IPS-NIHi11 (cell line): ENCODE measurements around the gene ZNF423.
"Not testable (repeated sequence)": the region's sequence is repeated elsewhere in the genome, so short reads cannot be mapped to it uniquely, and the experiment has no call there.

Experiments used
- DNase-seq: peaks from one replicate; pipeline ENCODE4 v3.0.0; 2012; ENCODE audit warnings: mixed read lengths, low spot score

The ZNF423 gene

DNA sequence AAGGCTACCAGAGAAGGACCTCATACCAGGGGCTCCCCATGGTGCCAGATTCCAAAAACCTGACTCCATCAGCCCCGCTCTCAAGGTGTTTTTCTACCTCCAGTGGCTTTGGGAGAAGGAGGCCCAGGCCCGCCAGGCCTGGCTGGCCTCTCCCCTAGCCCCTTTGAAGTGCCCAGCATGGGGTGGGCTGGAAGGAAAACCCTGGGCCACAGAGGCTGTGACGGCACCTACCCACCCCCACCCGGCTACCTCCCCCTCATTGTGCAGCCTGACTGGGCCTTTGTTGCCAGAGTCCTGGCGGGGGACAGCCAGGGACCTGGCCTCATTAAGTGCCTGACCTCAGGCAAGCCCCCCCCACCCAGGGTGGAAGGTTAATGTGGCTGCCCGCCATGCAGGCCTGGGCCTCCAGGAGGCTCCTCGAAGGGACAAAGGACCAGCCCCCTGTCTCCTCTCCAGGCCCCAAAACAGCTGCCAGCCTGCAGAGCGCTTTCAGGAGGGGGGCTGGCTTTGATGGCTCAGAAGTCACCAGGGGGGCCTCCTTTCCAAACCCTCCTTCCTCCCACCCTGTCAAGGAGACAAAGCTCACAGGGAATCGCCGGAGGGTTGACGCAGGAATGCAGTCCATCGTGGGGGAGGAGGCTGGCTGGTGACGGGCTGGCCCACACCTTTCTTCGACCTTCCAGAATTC lies 159.4 kb downstream of the ZNF423 start:
- DNase-seq, result peak; percentile 82

DNA sequence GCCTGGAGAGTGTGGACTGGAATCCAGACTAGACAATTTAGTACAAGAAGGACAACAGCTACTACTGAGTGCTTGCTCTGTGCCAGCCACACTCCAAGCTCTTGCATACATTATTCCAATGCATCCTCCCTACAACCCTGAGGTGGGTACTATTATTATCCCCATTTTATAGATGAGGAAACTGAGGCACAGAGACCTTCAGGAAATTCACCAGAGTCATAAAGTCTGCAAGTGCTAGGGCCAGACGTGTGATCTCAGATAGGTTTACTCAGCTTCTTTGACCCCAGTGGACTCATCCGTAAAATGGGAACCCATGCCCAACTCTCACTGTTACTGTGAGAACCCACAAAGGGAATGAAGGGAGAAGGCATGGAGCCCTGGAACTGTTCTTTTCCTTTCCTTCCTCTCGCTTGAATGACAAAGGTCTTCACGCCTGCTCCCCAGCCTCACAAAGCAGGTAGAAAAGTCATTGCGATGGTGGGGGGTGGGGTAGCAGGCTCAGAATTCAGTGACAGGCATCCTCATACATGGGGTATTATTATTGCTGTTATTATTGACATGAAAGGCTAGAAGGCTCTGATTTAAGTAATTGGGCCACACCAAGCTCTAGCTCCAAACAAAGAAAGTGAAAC lies 160.0 kb downstream of the ZNF423 start:
- DNase-seq, result no peak

DNA sequence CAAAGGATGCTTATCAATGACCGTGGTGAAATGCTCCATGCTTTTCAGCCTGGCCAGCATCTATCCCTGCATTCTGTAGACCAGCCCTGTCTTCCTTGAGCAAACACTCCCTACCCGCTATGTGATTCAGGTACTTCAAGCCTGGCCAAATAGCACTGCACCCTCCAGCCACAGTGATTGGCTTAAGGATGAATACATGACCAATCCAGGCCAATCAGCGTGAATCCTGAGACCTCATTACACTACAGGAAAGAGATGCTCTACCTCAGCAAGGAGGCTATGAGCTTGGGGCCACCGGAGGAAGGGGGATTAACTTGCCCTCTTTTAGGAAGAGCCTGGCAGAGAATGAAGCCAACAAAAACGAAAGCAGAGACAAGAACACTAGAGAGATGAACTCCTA lies 162.5 kb downstream of the ZNF423 start:
- no peak for DNase-seq

DNA sequence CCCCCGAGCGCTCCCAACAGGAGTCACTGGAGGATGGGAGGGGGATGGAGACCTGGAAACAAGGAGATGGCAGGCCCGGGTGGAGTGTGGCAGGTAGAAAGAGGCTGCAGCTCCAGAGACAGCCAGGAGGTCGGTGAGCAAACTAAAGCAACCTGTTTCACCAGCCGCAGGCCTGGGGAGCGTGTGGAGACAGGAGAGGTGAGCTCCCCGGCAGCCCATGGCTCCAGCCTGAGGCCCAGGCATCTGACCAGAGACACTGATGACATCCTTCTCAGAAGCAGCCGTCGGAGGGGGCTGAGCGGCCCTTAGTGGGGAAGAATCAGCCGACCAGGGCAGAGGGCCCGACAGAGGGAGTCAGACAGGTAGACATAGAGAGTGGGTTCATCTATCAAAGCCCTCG lies 165.1 kb downstream of the ZNF423 start:
- DNase-seq, result no peak

DNA sequence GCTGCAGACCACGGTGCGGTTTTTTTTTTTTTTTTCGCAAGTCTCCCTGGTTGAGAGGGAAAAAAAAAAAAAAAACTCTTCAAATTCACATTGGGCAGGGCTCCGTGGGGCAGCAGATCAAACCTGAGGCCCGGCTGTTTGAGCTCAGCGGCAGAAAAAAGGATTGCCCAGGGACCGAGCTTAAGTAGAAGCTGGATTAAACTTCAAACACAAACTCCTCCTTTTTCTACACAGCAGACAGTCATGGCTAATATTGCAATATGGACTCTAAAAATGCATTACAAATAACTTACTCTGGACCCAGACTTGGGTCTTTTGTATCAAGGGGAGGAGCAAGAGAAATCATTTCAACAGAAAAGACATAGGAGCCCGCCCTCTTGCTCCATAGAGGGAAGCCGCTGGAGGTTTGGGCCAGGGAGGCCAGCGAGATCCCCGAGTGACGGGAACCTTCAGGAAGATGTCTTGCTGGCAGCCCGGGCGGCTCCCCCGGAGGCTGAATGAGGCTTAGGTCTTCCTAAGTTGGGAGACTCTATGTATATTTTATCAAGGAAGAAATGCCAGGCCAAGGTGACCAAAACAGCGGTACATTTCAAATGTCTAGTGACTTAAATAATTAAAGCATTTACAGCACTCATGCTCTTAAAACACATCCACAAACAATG lies 167.7 kb downstream of the ZNF423 start:
- peak; percentile 71 for DNase-seq

DNA sequence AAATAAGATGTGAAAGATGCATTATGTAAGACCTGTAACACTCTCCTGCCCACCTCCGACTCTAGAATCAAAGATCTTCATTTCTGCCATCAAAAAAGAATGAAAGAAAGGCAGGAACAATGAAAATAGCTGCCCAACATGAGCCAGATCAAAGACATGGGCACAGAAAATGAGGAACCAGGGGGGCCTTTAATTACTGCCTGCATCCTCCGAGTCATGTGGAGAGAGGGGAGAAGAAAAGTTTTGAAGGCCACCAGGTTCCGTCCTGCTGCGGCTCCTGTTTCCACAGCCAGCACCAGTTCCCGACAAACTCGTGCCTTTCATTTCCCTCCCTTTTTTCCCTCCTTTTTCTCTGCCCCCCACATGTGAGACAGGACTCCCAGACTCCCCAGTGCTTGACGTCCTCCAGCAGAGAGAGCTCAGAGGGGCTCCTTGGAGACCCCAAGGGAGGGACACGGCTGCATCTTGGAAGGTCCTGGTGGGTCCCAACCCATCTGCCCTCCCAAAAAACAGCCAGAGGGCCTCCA lies 168.4 kb downstream of the ZNF423 start:
- no peak for DNase-seq

DNA sequence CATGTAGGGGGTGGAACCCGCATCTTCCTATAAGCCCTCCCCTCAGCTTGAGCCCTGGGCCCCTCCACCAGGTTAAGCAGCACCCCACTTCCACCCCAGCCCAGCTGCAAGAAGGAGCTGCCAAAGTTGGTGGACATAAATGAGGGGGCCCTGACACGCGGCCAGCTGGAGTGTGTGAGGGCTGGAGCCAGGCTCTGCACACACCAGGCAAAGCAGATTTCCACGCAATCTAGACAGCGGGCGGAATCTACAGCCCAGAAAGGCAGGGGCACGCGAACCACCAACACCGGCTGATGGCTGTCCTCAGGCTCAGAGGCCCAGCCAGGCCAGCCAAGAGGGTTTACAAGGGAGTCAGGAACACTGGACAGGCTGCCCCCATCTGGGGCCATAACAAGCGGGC lies 171.2 kb downstream of the ZNF423 start:
- no peak for DNase-seq

DNA sequence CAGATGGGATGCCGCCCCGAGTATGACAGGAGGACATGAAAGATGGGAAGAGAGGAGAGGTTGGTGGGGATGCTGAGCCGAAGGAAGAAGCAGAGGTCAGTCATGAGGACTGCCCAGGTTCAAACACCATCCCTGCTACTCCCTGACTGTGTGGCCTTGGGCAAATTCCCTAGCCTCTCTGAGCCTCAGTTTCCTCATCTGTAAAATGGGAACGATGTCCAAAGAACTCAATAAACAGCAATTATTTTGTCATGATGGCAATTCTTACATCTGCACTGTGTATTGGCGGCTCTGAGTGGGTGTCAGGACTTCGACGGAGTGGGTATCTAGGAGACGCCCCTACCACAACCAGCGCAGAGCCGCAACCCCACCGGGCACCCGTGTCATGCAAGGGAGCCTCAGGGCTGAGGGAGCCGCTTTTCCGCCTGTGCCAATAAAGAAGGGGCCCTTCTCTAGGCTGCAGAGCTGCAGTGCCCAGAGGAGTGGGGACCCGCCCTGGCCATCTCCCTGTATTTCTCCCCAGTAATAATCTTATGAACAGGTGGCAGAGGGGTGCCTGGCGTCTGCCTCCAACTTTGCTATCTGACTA lies 173.2 kb downstream of the ZNF423 start:
- no peak for DNase-seq

DNA sequence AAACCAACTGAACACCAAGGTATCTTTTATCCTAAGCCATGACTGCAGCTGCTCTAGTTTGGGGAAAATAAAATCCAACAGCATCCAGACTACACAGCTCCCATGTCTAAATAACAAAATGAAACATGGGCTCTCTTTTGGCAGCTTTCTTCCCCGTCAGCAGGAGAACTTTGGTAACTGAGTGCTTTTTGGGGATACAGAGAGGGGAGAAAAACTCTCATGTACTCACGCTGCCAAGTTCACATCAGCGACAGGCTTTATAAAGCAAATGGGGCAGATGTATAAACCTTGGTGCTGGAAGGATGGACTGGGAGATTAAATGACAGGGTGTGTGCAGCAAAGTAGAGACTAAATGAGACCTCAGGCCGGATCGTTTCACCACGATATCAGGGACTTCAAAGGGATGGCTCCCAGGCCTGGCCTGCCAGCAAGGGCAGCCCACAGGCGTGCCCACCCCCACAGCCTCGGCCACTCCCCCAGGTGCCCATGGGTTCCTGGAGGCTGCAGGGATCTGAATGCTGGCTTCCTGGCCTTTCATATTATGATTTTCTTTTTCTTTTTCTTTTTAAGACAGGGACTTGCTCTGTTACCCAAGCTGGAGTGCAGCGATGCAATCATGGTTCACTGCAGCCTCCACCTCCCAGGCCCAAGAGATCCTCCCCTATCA lies 174.6 kb downstream of the ZNF423 start:
- DNase-seq, result no peak

DNA sequence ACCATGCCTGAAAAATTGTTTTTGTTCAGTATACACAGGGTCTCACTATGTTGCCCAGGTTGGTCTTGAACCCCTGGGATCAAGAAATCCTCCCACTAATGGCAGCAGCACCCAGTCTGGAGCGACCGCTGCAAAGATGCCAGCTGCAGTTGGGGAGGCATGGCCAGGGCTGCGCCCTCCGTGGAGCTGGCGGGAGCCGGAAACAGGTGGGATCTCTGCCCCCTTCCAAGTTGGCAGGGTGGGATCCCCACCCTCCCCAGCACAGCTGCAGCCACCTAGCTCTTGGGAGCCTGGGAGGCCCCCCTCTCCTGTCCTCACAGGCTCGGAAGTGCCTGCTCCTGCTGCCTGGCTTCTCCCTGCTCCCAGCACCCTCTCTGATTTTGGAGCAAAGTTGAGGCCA lies 176.8 kb downstream of the ZNF423 start:
- no peak for DNase-seq

DNA sequence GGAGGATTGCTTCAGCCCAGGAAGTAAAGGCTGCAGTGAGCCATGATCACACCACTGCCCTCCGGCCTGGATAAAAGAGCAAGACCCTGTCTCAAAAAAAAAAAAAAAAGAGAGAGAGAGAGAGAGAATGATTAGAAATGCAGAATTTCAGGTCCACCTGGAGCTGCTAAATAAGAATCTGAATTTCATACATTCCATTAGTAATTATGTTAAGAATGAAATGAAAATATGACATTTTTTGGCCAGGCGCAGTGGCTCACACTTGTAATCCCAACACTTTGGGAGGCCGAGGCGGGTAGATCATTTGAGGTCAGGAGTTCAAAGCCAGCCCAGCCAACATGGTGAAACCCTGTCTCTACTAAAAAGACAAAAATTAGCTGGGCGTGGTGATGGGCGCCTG lies 178.3 kb downstream of the ZNF423 start:
- not testable (repeated sequence) for DNase-seq

DNA sequence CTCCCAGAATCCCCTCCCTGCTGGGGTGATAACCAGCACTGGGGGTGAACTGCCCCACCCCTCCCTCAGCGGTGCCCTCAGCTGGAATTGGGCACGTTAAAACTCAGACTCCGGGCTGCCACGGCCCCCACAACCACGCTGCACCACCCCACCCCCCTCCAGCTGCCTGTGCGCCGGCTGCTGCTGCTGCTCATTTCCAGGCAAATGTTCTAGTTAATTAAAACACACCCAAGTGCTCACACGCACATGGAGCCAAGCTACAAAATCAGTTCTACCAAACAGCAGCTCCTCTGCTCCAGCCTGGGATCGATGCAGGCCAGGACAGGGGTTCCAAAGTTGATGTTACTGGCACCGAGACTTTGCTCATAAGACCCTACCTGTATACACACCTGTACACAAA lies 180.5 kb downstream of the ZNF423 start:
- no peak for DNase-seq

DNA sequence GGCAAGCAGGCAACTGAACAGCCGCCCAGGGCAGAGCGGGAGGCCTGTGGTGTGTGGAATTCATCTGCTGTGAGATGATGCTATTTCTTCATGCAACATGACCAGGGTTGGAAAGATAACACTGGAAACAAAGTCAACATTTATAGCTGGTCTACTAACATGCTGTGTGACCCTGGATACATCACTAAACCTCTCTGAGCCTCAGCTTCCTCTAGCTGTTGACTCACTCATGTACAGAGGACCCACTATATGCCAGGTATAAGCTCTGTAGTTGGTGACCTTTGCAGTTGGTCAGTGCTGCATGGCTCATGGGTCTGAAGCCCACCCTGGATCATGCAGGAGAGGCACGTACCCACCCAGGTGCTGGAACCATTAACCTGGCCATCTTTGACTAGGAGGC lies 180.9 kb downstream of the ZNF423 start:
- DNase-seq, result no peak

DNA sequence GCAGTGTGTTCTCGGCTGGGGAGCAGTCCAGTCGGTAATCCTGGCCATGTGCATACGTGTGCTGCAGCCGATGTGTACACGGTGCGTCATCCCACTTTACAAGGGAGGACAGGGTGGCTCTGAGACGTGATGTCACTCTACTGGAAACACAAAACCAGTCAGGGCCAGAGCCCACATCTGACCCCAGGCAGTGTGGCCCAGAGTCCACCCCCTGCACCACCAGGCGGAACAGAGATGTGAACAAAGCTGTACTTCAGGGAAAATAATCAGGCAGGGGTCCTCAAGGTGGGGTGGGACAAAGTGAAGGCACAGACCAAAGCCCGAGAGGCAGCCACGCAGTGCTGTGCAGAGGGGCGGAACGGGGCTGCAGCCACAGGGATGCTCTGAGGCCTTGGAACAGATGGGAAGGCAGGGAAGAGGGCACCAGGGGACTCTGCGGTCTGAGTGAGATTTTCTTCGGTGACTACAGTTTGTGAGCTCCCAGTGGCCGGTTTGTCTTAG lies 181.5 kb downstream of the ZNF423 start:
- DNase-seq, result no peak

DNA sequence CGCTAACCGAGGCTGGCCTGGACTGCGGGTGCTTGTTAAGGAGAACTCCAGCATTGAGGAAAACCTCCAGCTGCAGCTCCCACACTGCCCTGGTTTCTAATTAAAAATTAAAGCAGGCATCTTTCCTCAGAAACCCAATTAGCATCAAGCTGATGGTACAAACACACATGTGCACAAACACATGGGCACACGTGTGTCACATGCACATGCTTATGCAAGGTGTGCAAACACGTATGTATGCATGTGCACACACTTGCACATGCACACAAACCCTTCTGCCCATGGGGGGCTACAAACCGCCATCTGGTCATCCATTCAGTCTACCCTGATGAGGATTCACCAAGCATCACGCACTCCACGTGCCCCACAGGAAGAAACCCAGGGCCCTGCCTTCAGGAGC lies 182.5 kb downstream of the ZNF423 start:
- DNase-seq, result no peak

DNA sequence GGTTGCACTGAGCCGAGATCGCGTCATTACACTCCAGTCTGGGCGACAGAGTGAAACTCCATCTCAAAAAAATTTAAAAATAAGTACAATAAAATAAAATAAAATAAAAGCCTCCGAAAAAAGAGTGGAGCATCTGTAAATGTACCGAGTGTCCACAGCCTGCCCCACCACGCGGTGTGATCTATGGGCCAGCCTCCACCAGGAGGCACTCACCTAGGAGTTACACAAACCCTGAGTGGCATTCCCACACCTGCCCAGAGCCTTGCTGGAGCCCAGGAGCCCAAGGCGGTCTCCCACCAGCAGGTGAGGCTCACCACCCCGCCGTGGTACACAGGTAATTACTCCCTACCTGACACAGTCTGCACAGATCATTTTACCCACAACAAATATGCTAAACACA lies 183.2 kb downstream of the ZNF423 start:
- no peak for DNase-seq

DNA sequence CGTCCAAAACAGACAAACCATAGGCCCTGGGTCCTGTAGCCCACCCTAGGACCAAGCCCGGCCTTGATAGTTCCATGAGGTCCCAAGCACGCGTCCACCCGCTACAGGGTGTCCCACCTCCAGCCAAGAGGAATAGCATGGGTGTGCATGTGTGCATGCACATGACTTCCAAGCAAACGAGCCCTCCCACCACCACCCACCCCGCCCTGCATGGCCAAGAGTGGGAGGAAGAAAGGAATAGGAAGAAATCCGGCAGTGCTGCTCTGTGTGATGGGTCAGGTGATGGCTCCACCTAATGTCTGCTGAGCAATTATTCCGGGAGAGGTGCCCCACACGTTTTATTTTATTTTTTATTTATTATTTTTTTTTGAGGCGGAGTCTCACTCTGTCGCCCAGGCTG lies 184.6 kb downstream of the ZNF423 start:
- no peak for DNase-seq

DNA sequence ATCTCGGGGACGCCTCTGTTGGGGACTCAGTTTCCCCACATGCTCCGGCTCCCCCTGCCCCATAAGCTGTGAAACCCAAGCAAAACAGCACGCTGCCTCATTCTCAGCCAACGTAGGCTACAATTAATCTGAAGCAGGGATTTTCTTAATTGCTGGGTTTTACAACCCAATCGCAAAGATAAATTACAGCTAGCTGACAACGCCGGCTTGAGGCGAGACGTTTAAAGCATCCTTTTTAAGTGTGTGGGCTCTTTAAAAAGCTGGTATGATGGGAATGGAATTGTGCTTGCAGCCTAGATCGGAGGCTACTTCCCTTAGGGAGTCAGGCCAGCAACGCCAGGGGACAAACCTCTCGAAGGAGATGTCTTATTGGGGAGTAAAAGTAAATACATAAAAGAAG lies 185.3 kb downstream of the ZNF423 start:
- DNase-seq, result no peak

DNA sequence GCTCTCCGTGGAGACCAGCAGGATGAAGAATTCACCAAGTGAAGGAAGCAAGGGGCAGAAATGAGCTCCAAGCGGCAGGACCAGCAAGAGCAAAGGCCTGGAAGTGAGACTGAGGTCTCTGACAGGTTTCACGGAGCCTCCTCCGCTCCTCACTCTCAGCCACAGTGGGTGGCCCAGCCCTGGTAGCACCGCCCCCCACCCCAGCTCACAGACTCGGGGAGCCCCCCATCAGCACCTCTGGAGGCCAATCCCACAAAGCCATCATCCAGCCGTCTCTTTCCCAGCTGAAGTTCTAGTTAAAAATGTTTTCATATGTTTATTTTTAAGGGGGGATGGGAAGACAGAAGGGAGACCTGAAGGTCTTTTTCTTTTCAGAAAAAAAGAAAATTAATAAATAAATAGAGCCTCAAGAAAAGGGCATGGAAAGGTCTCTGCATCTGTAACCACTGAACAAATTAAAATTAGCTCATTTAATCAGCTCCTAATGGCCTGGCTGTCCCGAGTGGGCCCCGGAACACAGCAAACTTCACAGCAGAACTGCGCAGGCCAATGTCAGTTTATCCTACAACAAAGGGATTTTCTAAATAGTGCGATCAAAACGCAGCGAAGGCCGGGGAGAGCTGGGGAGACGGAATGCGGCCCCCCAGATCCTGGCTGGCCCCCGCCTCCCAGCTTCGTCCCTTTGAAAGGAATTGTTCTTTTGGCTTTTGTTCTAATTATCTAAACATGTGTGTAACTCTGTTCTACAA lies 190.3 kb downstream of the ZNF423 start:
- DNase-seq, result no peak

DNA sequence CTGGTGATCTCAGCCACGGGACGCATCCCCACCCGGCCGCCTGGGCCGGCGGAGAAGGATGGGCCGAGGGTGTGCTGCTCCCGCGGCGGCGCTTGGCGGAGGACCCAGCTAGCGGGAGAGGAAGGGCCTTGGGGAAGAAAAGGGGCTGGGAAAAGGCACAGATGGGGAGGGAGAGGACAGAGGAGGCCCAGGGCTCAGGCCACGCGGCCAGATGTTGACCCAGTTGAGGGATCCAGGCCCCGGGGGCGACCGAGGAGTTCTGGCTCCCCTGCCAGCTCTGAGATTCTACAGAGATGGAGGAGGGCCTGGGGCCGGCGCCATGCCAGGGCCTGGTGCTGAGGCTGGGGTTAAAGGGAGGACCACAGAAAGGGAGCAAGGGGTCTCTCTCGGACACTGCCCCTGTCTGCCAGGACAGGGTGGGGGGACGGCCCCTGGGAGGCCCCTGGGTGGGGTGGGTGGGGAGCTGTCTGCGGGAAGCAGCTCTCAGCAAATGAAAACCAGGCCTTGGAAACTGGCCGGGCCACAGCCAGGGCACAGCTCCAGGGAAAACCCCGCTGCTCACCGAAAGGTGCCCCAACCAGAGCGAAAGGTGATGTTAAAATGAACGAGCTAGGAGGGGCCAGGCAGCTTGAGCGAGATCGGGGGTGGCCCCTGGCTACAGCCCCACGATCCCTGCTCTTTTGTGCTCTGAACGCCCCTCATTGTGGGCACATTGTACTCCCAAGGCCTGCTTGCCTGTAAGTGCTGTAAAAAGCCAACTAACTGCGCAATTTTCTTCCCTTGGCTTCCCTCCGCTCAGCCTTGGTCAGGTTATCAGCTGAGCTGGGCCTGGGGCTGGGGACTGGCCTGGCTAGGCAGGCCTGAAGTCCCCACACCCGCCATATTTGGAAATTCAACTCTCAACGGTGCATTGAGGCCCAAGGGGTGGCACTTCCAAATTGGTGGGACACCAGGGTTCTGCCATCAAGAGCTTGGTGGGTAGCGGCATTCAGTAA lies 191.4 kb downstream of the ZNF423 start:
- no peak for DNase-seq
